HEK293 (cell line): ENCODE data around the gene FGR.

Experiments
- SALL2 ChIP-seq: fragments of 450-650 bp; formaldehyde crosslinking; IDR thresholded peaks from 2 replicates; pipeline ENCODE4 v1.5.0; 2017; ENCODE audit warnings: missing biosample characterization, mild to moderate bottlenecking, missing genetic modification characterization, borderline replicate concordance
- YY1 ChIP-seq: fragments of 450-650 bp; formaldehyde crosslinking; IDR thresholded peaks from 2 replicates; pipeline ENCODE4 v1.5.1; 2018; ENCODE audit warnings: missing biosample characterization, missing genetic modification characterization
- ZFP3 ChIP-seq: fragments of 450-650 bp; formaldehyde crosslinking; IDR thresholded peaks from 2 replicates; pipeline ENCODE4 v1.5.1; 2016; ENCODE audit warnings: low read depth, missing biosample characterization, missing genetic modification characterization
- ZNF121 ChIP-seq: fragments of 450-650 bp; formaldehyde crosslinking; IDR thresholded peaks from 2 replicates; pipeline ENCODE4 v1.5.1; 2016; ENCODE audit warnings: missing biosample characterization, missing genetic modification characterization
- ZNF221 ChIP-seq: fragments of 450-650 bp; formaldehyde crosslinking; IDR thresholded peaks from 2 replicates; pipeline ENCODE4 v1.5.1; 2017; ENCODE audit warnings: missing biosample characterization, missing genetic modification characterization, borderline replicate concordance
- ZNF354C ChIP-seq: fragments of 450-650 bp; formaldehyde crosslinking; IDR thresholded peaks from 2 replicates; pipeline ENCODE4 v1.5.1; 2016; ENCODE audit warnings: missing biosample characterization, missing genetic modification characterization, low read depth, borderline replicate concordance
- ZNF530 ChIP-seq: fragments of 450-650 bp; formaldehyde crosslinking; IDR thresholded peaks from 2 replicates; pipeline ENCODE4 v1.5.1; 2016; ENCODE audit warnings: low read depth, missing biosample characterization, missing genetic modification characterization
- ZNF785 ChIP-seq: fragments of 450-650 bp; formaldehyde crosslinking; IDR thresholded peaks from 2 replicates; pipeline ENCODE4 v1.5.1; 2016; ENCODE audit warnings: missing biosample characterization, missing genetic modification characterization
- TF ChIP-seq, protein P1 (sequence below): fragments of 450-650 bp; formaldehyde crosslinking; conservative IDR thresholded peaks from 2 replicates; pipeline ENCODE4 v1.5.1; 2016; ENCODE audit warnings: low read depth, missing biosample characterization, missing genetic modification characterization
- TF ChIP-seq, protein P2 (sequence below): fragments of 450-650 bp; formaldehyde crosslinking; IDR thresholded peaks from 2 replicates; pipeline ENCODE4 v1.5.1; 2016; ENCODE audit warnings: missing biosample characterization, missing genetic modification characterization

- TF ChIP-seq ZNF221 (tag by site-specific recombination) = no peak
- TF ChIP-seq, protein P1, sequence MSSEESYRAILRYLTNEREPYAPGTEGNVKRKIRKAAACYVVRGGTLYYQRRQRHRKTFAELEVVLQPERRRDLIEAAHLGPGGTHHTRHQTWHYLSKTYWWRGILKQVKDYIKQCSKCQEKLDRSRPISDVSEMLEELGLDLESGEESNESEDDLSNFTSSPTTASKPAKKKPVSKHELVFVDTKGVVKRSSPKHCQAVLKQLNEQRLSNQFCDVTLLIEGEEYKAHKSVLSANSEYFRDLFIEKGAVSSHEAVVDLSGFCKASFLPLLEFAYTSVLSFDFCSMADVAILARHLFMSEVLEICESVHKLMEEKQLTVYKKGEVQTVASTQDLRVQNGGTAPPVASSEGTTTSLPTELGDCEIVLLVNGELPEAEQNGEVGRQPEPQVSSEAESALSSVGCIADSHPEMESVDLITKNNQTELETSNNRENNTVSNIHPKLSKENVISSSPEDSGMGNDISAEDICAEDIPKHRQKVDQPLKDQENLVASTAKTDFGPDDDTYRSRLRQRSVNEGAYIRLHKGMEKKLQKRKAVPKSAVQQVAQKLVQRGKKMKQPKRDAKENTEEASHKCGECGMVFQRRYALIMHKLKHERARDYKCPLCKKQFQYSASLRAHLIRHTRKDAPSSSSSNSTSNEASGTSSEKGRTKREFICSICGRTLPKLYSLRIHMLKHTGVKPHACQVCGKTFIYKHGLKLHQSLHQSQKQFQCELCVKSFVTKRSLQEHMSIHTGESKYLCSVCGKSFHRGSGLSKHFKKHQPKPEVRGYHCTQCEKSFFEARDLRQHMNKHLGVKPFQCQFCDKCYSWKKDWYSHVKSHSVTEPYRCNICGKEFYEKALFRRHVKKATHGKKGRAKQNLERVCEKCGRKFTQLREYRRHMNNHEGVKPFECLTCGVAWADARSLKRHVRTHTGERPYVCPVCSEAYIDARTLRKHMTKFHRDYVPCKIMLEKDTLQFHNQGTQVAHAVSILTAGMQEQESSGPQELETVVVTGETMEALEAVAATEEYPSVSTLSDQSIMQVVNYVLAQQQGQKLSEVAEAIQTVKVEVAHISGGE (tag by site-specific recombination) = no peak
- TF ChIP-seq ZFP3 = no peak
- no peak for TF ChIP-seq YY1
- TF ChIP-seq ZNF785 (tag by site-specific recombination) = no peak
- no peak for TF ChIP-seq ZNF354C (tag by site-specific recombination)
- no peak for TF ChIP-seq SALL2
- no peak for TF ChIP-seq ZNF121 (tag by site-specific recombination)
- no peak for TF ChIP-seq ZNF530 (tag by site-specific recombination)
- TF ChIP-seq, protein P2, sequence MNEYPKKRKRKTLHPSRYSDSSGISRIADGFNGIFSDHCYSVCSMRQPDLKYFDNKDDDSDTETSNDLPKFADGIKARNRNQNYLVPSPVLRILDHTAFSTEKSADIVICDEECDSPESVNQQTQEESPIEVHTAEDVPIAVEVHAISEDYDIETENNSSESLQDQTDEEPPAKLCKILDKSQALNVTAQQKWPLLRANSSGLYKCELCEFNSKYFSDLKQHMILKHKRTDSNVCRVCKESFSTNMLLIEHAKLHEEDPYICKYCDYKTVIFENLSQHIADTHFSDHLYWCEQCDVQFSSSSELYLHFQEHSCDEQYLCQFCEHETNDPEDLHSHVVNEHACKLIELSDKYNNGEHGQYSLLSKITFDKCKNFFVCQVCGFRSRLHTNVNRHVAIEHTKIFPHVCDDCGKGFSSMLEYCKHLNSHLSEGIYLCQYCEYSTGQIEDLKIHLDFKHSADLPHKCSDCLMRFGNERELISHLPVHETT = no peak
Observed at GRCh38 chr1:27571439-27572018, 63.5 kb downstream of the FGR start.
